Thoracic aorta (tissue), 2 donors: ENCODE data around the gene COL15A1. TPM values are rescaled to one million over a fixed set of nuclear protein-coding genes. Genes with fewer than 3 reads are reported as not detected.

Source experiments
- ATAC-seq: fragments of 150-250 bp; one replicate; pipeline ENCODE4 v1.8.0; 2017; ENCODE audit warnings: low read depth; ENCODE audit not compliant: insufficient number of reproducible peaks, low FRiP score
- DNase-seq: peaks from one replicate; pipeline ENCODE4 v3.0.0-alpha.2; 2020; ENCODE audit warnings: low spot score
- H3K27ac ChIP-seq, 2 donors: fragments of 200-600 bp; sonication (generic); 1 replicate in 1 of 2; 2 replicates in 1 of 2; pipeline ENCODE4 v1.5.1; 2016; ENCODE audit warnings: mild to moderate bottlenecking in 2 of 2, moderate library complexity in 2 of 2
- H3K27me3 ChIP-seq: fragments of 200-600 bp; sonication (generic); replicated peaks from 2 replicates; pipeline ENCODE4 v1.6.0; 2016; ENCODE audit warnings: mild to moderate bottlenecking; ENCODE audit not compliant: insufficient read depth
- H3K36me3 ChIP-seq: fragments of 200-600 bp; sonication (generic); one replicate; pipeline ENCODE4 v1.5.1; 2016
- H3K4me1 ChIP-seq, 2 donors: fragments of 200-600 bp; sonication (generic); 1 replicate in 1 of 2; 2 replicates in 1 of 2; pipeline versions ENCODE4 v1.5.1 to v1.6.0; 2016; ENCODE audit warnings: low read depth in 2 of 2, mild to moderate bottlenecking in 1 of 2; ENCODE audit not compliant: control insufficient read depth in 1 of 2
- H3K4me3 ChIP-seq: fragments of 200-600 bp; sonication (generic); 2 replicates; pipeline ENCODE4 v1.5.1; 2016; ENCODE audit warnings: mild to moderate bottlenecking
- H3K9me3 ChIP-seq: fragments of 200-600 bp; sonication (generic); 2 replicates; pipeline ENCODE4 v1.5.1; 2016
- CTCF ChIP-seq: fragments of 200-600 bp; sonication (generic); IDR thresholded peaks from one replicate; pipeline ENCODE4 v1.5.1; 2019; ENCODE audit warnings: antibody characterized with exemption
- total RNA-seq, 2 donors: library from RNA; depleted of rRNA; stranded (reverse); fragments of >200 nt; gene quantifications; one replicate each; pipeline versions ENCODE4 v1.1.0 to v1.2.3, GENCODE V29; 2016

COL15A1 gene
- total RNA-seq, 2 donors from 2014 or later, result 23.3 to 70.4 TPM

GRCh38 chr9:98923451-98924123 is 20.1 kb upstream of the COL15A1 start:
- ATAC-seq (no peak), DNase-seq (no peak)
- no peak for TF ChIP-seq CTCF
- Histone ChIP-seq H3K4me1 (no peaks in the 10 kb centered on the region), H3K9me3 (no peaks in the 10 kb centered on the region), H3K27ac (no peak overlapping the region), H3K4me3 (no peak overlapping the region), H3K36me3 (no peaks in the 10 kb centered on the region), H3K27me3 (no peaks in the 10 kb centered on the region)

GRCh38 chr9:98924946-98925820 is 18.5 kb upstream of the COL15A1 start:
- ATAC-seq (no peak), DNase-seq (no peak)
- Histone ChIP-seq H3K9me3 (no peaks in the 10 kb centered on the region), H3K36me3 (no peaks in the 10 kb centered on the region), H3K27me3 (no peaks in the 10 kb centered on the region), H3K27ac (no peak overlapping the region), H3K4me1 (no peaks in the 10 kb centered on the region), H3K4me3 (no peak overlapping the region)
- TF ChIP-seq CTCF, result no peak

GRCh38 chr9:98925956-98926355 is 17.8 kb upstream of the COL15A1 start:
- Histone ChIP-seq H3K9me3 (no peaks in the 10 kb centered on the region), H3K36me3 (no peaks in the 10 kb centered on the region), H3K27me3 (no peaks in the 10 kb centered on the region), H3K4me1 (no peaks in the 10 kb centered on the region), H3K4me3 (no peak overlapping the region), H3K27ac (no peak overlapping the region)
- TF ChIP-seq CTCF, result no peak
- ATAC-seq, result no peak
- no peak for DNase-seq

GRCh38 chr9:98927724-98928123 is 16.0 kb upstream of the COL15A1 start:
- Histone ChIP-seq H3K4me3 (no peak overlapping the region), H3K27me3 (no peaks in the 10 kb centered on the region), H3K36me3 (no peaks in the 10 kb centered on the region), H3K9me3 (no peaks in the 10 kb centered on the region), H3K4me1 (no peaks in the 10 kb centered on the region), H3K27ac (no peak overlapping the region)
- no peak for DNase-seq
- no peak for ATAC-seq
- no peak for TF ChIP-seq CTCF

- no peaks in the 10 kb centered on the region for H3K27me3 ChIP-seq
- no peak overlapping the region for H3K4me3 ChIP-seq
- H3K27ac ChIP-seq, result no peak overlapping the region
- DNase-seq (no peak), ATAC-seq (no peak)
- no peaks in the 10 kb centered on the region for H3K9me3 ChIP-seq
- TF ChIP-seq CTCF, result no peak
- no peaks in the 10 kb centered on the region for H3K36me3 ChIP-seq
- no peaks in the 10 kb centered on the region for H3K4me1 ChIP-seq
Observed at GRCh38 chr9:98929071-98929470, 14.6 kb upstream of the COL15A1 start.
